Mesenchymal stem cell (in vitro differentiated cells and primary cell): Measurements from ENCODE around the gene ACACA.
A peak's percentile ranks its signal among the peaks of the same experiment; 100 is the strongest.
"Not testable (repeated sequence)": the region's sequence is repeated elsewhere in the genome, so short reads cannot be mapped to it uniquely, and the experiment has no call there.

Experiments used
- DNase-seq: peaks from one replicate; pipeline ENCODE4 v3.0.0-alpha.2; 2013
- H2AFZ ChIP-seq: one replicate; pipeline ENCODE4 v1.6.1; 2013; ENCODE audit warnings: low read depth, mild to moderate bottlenecking, control low read depth, inconsistent platforms, low read length, moderate library complexity
- H2AK5ac ChIP-seq: 2 replicates; pipeline ENCODE4 v1.6.1; 2013; ENCODE audit warnings: low read length, moderate library complexity, mild to moderate bottlenecking, inconsistent platforms; ENCODE audit not compliant: severe bottlenecking
- H2BK120ac ChIP-seq: one replicate; pipeline ENCODE4 v1.6.1; 2013; ENCODE audit warnings: low read depth, mild to moderate bottlenecking, inconsistent platforms, low read length, moderate library complexity
- H2BK12ac ChIP-seq, 2 experiments: one replicate each; pipeline ENCODE4 v1.6.1; 2013; ENCODE audit warnings: inconsistent platforms in 2 of 2, low read length in 2 of 2, mild to moderate bottlenecking in 2 of 2, moderate library complexity in 2 of 2, control low read depth in 1 of 2
- H2BK15ac ChIP-seq: one replicate; pipeline ENCODE4 v1.6.1; 2013; ENCODE audit warnings: mild to moderate bottlenecking, low read depth, inconsistent platforms; ENCODE audit not compliant: poor library complexity, severe bottlenecking
- H2BK5ac ChIP-seq: 2 replicates; pipeline ENCODE4 v1.6.1; 2013; ENCODE audit warnings: low read depth, mild to moderate bottlenecking, low read length, control low read depth, inconsistent platforms; ENCODE audit not compliant: poor library complexity, severe bottlenecking
- H3K14ac ChIP-seq, 2 experiments: one replicate each; pipeline ENCODE4 v1.6.1; 2013; ENCODE audit warnings: inconsistent platforms in 2 of 2, low read length in 2 of 2, control low read depth in 1 of 2, mild to moderate bottlenecking in 1 of 2, moderate library complexity in 1 of 2
- H3K18ac ChIP-seq, 2 experiments: one replicate each; pipeline ENCODE4 v1.6.1; 2013; ENCODE audit warnings: inconsistent platforms in 2 of 2, low read length in 2 of 2, control low read depth in 1 of 2, low read depth in 1 of 2, mild to moderate bottlenecking in 1 of 2
- H3K23ac ChIP-seq, 2 experiments: one replicate each; pipeline ENCODE4 v1.6.1; 2013; ENCODE audit warnings: inconsistent platforms in 2 of 2, low read length in 2 of 2, mild to moderate bottlenecking in 2 of 2, moderate library complexity in 2 of 2, control low read depth in 1 of 2
- H3K27ac ChIP-seq: 2 replicates; pipeline ENCODE4 v1.5.1; 2013; ENCODE audit warnings: mild to moderate bottlenecking, moderate library complexity, low read length, control low read depth, inconsistent platforms; ENCODE audit not compliant: poor library complexity, severe bottlenecking
- H3K27me3 ChIP-seq, 2 experiments: 2 replicates each; pipeline versions ENCODE4 v1.6.1 to v1.7.0; 2013; ENCODE audit warnings: low read length in 2 of 2, mild to moderate bottlenecking in 2 of 2, moderate library complexity in 2 of 2, control low read depth in 1 of 2, inconsistent platforms in 1 of 2; ENCODE audit not compliant: control insufficient read depth in 1 of 2, insufficient read depth in 1 of 2
- H3K36me3 ChIP-seq, 2 experiments: 2 replicates each; pipeline versions ENCODE4 v1.6.1 to v1.7.0; 2013; ENCODE audit warnings: low read length in 2 of 2, control low read depth in 1 of 2, inconsistent platforms in 1 of 2, low read depth in 1 of 2, mild to moderate bottlenecking in 1 of 2; ENCODE audit not compliant: insufficient read depth in 2 of 2, control insufficient read depth in 1 of 2
- H3K4ac ChIP-seq, 2 experiments: one replicate each; pipeline ENCODE4 v1.6.1; 2013; ENCODE audit warnings: inconsistent platforms in 2 of 2, low read length in 2 of 2, mild to moderate bottlenecking in 2 of 2, moderate library complexity in 2 of 2, control low read depth in 1 of 2, low read depth in 1 of 2
- H3K4me1 ChIP-seq: 2 replicates; pipeline ENCODE4 v1.6.1; 2013; ENCODE audit warnings: low read depth, low read length, control low read depth; ENCODE audit not compliant: control insufficient read depth, insufficient read depth
- H3K4me2 ChIP-seq: 2 replicates; pipeline ENCODE4 v1.6.1; 2013; ENCODE audit warnings: low read length, mild to moderate bottlenecking, inconsistent platforms; ENCODE audit not compliant: poor library complexity, severe bottlenecking
- H3K4me3 ChIP-seq, 2 experiments: 2 replicates each; pipeline versions ENCODE4 v1.5.1 to v1.7.0; 2013; ENCODE audit warnings: low read length in 2 of 2, mild to moderate bottlenecking in 2 of 2, control low read depth in 1 of 2, low read depth in 1 of 2; ENCODE audit not compliant: insufficient read depth in 1 of 2
- H3K79me1 ChIP-seq: replicated peaks from 2 replicates; pipeline ENCODE4 v1.6.1; 2013; ENCODE audit warnings: mild to moderate bottlenecking, control low read depth, low read length, inconsistent platforms; ENCODE audit not compliant: poor library complexity, severe bottlenecking
- H3K9ac ChIP-seq: 2 replicates; pipeline ENCODE4 v1.7.0; 2013; ENCODE audit warnings: mild to moderate bottlenecking, low read length, moderate library complexity
- H3K9me3 ChIP-seq: 2 replicates; pipeline ENCODE4 v1.7.0; 2013; ENCODE audit warnings: mild to moderate bottlenecking, low read length; ENCODE audit not compliant: control insufficient read depth
- H4K8ac ChIP-seq: one replicate; pipeline ENCODE4 v1.6.1; 2013; ENCODE audit warnings: inconsistent platforms, mild to moderate bottlenecking, low read length, moderate library complexity
- H4K91ac ChIP-seq: one replicate; pipeline ENCODE4 v1.6.1; 2013; ENCODE audit warnings: mild to moderate bottlenecking, low read length, inconsistent platforms
- WGBS: methylation state at CpG from one replicate; pipeline ENCODE4 v1.1.7; 2013; ENCODE audit warnings: mixed read lengths; 5-methylcytosine and 5-hydroxymethylcytosine counted together

Gene ACACA

DNA sequence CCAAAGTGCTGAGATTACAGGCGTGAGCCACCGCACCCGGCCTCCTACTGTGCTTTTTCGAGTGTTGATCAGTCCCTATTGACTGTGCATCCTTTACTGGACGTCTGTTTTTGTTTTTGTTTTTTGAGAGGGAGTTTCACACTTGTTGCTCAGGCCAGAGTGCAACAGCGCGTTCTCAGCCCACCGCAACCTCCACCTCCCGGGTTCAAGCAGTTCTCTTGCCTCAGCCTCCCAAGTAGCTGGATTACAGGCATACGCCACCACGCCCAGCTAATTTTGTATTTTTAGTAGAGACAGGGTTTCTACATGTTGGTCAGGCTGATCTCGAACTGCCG, 1.5 kb upstream of the ACACA start:
- H3K4ac ChIP-seq, H3K4me2 ChIP-seq, H4K8ac ChIP-seq, H2AFZ ChIP-seq, H3K27me3 ChIP-seq, H2BK15ac ChIP-seq, DNase-seq, H3K9me3 ChIP-seq, H3K4me1 ChIP-seq, H2BK5ac ChIP-seq, H4K91ac ChIP-seq, H2BK12ac ChIP-seq, H2AK5ac ChIP-seq, H3K27ac ChIP-seq, H2BK120ac ChIP-seq, H3K14ac ChIP-seq: not testable (repeated sequence)
- Histone ChIP-seq H3K36me3 (peaks cover 8 to 31% of the 10 kb centered on the region in 2 experiments), H3K4me3 (peak overlapping the region in 1 of 2 experiments; percentile 94), H3K23ac (peak overlapping the region in 1 of 2 experiments; percentile 87), H3K9ac (peak overlapping the region; percentile 98), H3K18ac (peak overlapping the region in 1 of 2 experiments; percentile 21), H3K79me1 (peaks cover 28% of the 10 kb centered on the region)
- WGBS = 98% methylated on average over 13 of the region's 13 CpGs

- no peaks in the 10 kb centered on the region for H3K27me3 ChIP-seq
- no peak overlapping the region for H2AK5ac ChIP-seq
- H3K36me3 ChIP-seq = peaks cover under 1 to 14% of the 10 kb centered on the region in 2 experiments
- H4K8ac ChIP-seq = peak overlapping the region; percentile 67
- H3K23ac ChIP-seq = peak overlapping the region in 1 of 2 experiments; percentile 34
- H3K79me1 ChIP-seq = peaks cover 32% of the 10 kb centered on the region
- H2BK12ac ChIP-seq = peak overlapping the region in 1 of 2 experiments; percentile 39
- peak overlapping the region; percentile 95 for H3K18ac ChIP-seq
- peak overlapping the region; percentile 62 for H3K4me2 ChIP-seq
- WGBS = 2% methylated on average over 21 of the region's 21 CpGs
- H3K4me1 ChIP-seq = peaks cover 8% of the 10 kb centered on the region
- H2BK5ac ChIP-seq = no peak overlapping the region
- H2BK15ac ChIP-seq = peak overlapping the region; percentile 39
- DNase-seq = no peak
- peak overlapping the region; percentile 60 for H4K91ac ChIP-seq
- H2BK120ac ChIP-seq = peak overlapping the region; percentile 92
- H3K27ac ChIP-seq = peak overlapping the region; percentile 65
- H3K4ac ChIP-seq = peak overlapping the region in 1 of 2 experiments; percentile 81
- H3K9me3 ChIP-seq = no peaks in the 10 kb centered on the region
- H3K14ac ChIP-seq = peak overlapping the region in 1 of 2 experiments; percentile 100
- H3K9ac ChIP-seq = peak overlapping the region; percentile 92
- peak overlapping the region; percentile 85 for H2AFZ ChIP-seq
- H3K4me3 ChIP-seq = peak overlapping the region; percentile 84 to 98
Observed at GRCh38 chr17:37405955-37406634, 541 bp downstream of the ACACA start.

- H3K9ac ChIP-seq = peak overlapping the region; percentile 92
- H3K4me1 ChIP-seq, H3K23ac ChIP-seq, H3K18ac ChIP-seq, H3K9me3 ChIP-seq, H3K27me3 ChIP-seq, H2BK12ac ChIP-seq, H3K27ac ChIP-seq, DNase-seq, H3K36me3 ChIP-seq, H4K8ac ChIP-seq, H2BK120ac ChIP-seq, H2AK5ac ChIP-seq, H2BK5ac ChIP-seq, H2AFZ ChIP-seq, H2BK15ac ChIP-seq, H3K4ac ChIP-seq, H4K91ac ChIP-seq, H3K14ac ChIP-seq: not testable (repeated sequence)
- H3K79me1 ChIP-seq = peaks cover 30% of the 10 kb centered on the region
- H3K4me3 ChIP-seq = peak overlapping the region in 1 of 2 experiments; percentile 84
- H3K4me2 ChIP-seq = peak overlapping the region; percentile 0
- 81% methylated on average over 14 of the region's 14 CpGs for WGBS
Observed at GRCh38 chr17:37405522-37405921, 1.1 kb downstream of the ACACA start.

- no peak overlapping the region for H2BK120ac ChIP-seq
- DNase-seq = no peak
- H3K4me3 ChIP-seq = no peak overlapping the region
- H3K27me3 ChIP-seq = no peaks in the 10 kb centered on the region
- no peak overlapping the region for H3K14ac ChIP-seq
- no peak overlapping the region for H2BK15ac ChIP-seq
- no peak overlapping the region for H3K4me2 ChIP-seq
- H3K9ac ChIP-seq = no peak overlapping the region
- H4K8ac ChIP-seq = no peak overlapping the region
- H3K23ac ChIP-seq = no peak overlapping the region
- H3K18ac ChIP-seq = no peak overlapping the region
- H4K91ac ChIP-seq = no peak overlapping the region
- no peak overlapping the region for H2BK5ac ChIP-seq
- H3K79me1 ChIP-seq = peaks cover 17% of the 10 kb centered on the region
- no peak overlapping the region for H3K4ac ChIP-seq
- no peaks in the 10 kb centered on the region for H3K9me3 ChIP-seq
- H2BK12ac ChIP-seq = no peak overlapping the region
- H2AK5ac ChIP-seq = no peak overlapping the region
- H3K27ac ChIP-seq = no peak overlapping the region
- H2AFZ ChIP-seq = no peak overlapping the region
- H3K4me1 ChIP-seq = peaks cover 2% of the 10 kb centered on the region
- no peaks in the 10 kb centered on the region for H3K36me3 ChIP-seq
Observed at GRCh38 chr17:37400505-37400904, 6.1 kb downstream of the ACACA start.
